Osteocyte (in vitro differentiated cells): Measurements from ENCODE around the gene KCNF1. TPM values are rescaled to one million over a fixed set of nuclear protein-coding genes. Genes with fewer than 3 reads are reported as not detected.
"Not testable (repeated sequence)": the region's sequence is repeated elsewhere in the genome, so short reads cannot be mapped to it uniquely, and the experiment has no call there.

Experiments used
- DNase-seq: peaks from one replicate; pipeline ENCODE4 v3.0.0; 2021; ENCODE audit warnings: mixed read lengths; ENCODE audit not compliant: unreplicated experiment; ENCODE audit errors: extremely low spot score
- H3K27ac Mint-ChIP-seq: one replicate; pipeline ENCODE4 v1.8.0; 2021; ENCODE audit warnings: mild to moderate bottlenecking, mixed read lengths; ENCODE audit not compliant: unreplicated experiment
- H3K27me3 Mint-ChIP-seq: one replicate; pipeline ENCODE4 v1.8.0; 2021; ENCODE audit warnings: mixed read lengths; ENCODE audit not compliant: unreplicated experiment
- H3K36me3 Mint-ChIP-seq: one replicate; pipeline ENCODE4 v1.8.0; 2021; ENCODE audit warnings: mixed read lengths; ENCODE audit not compliant: unreplicated experiment
- H3K4me1 Mint-ChIP-seq: one replicate; pipeline ENCODE4 v1.8.0; 2021; ENCODE audit warnings: mixed read lengths; ENCODE audit not compliant: unreplicated experiment
- H3K4me3 Mint-ChIP-seq: one replicate; pipeline ENCODE4 v1.8.0; 2021; ENCODE audit warnings: mild to moderate bottlenecking, moderate library complexity, mixed read lengths; ENCODE audit not compliant: unreplicated experiment
- H3K9me3 Mint-ChIP-seq: one replicate; pipeline ENCODE4 v1.8.0; 2021; ENCODE audit warnings: mixed read lengths; ENCODE audit not compliant: unreplicated experiment
- CTCF ChIP-seq: fragments of 200-600 bp; sonication (generic); IDR thresholded peaks from 2 replicates; pipeline ENCODE4 v1.5.0; 2021; ENCODE audit warnings: antibody characterized with exemption, mild to moderate bottlenecking, moderate library complexity
- total RNA-seq: library from RNA; stranded (reverse); gene quantifications from 2 replicates; pipeline ENCODE4 v1.2.1, GENCODE V29; 2021

KCNF1 gene
- total RNA-seq, 1 donor from 2014 or later = not detected

- peaks cover 10% of the 10 kb centered on the region for H3K27me3 Mint-ChIP-seq
- no peak for TF ChIP-seq CTCF
- DNase-seq = no peak
- H3K9me3 Mint-ChIP-seq = no peaks in the 10 kb centered on the region
- H3K4me1 Mint-ChIP-seq = peaks cover 2% of the 10 kb centered on the region
- no peak overlapping the region for H3K27ac Mint-ChIP-seq
- H3K36me3 Mint-ChIP-seq = no peaks in the 10 kb centered on the region
- no peak overlapping the region for H3K4me3 Mint-ChIP-seq
Measured at GRCh38 chr2:10956006-10956790, 44.5 kb downstream of the KCNF1 start.

- Mint-ChIP-seq H3K27me3 (peaks cover 10% of the 10 kb centered on the region), H3K4me1 (peaks cover 2% of the 10 kb centered on the region), H3K4me3 (no peak overlapping the region), H3K27ac (no peak overlapping the region), H3K36me3 (no peaks in the 10 kb centered on the region), H3K9me3 (no peaks in the 10 kb centered on the region)
- TF ChIP-seq CTCF = no peak
- DNase-seq = no peak
Measured at GRCh38 chr2:10957391-10957790, 45.7 kb downstream of the KCNF1 start.

GRCh38 chr2:10958452-10958851 lies 46.7 kb downstream of the KCNF1 start:
- not testable (repeated sequence) for H3K27ac Mint-ChIP-seq, H3K4me3 Mint-ChIP-seq, DNase-seq, H3K9me3 Mint-ChIP-seq, H3K4me1 Mint-ChIP-seq, H3K36me3 Mint-ChIP-seq
- peaks cover 12% of the 10 kb centered on the region for H3K27me3 Mint-ChIP-seq

GRCh38 chr2:10960606-10961489 lies 49.1 kb downstream of the KCNF1 start:
- H3K4me1 Mint-ChIP-seq = peaks cover 10% of the 10 kb centered on the region
- no peak for DNase-seq

GRCh38 chr2:10961490-10961875 lies 49.7 kb downstream of the KCNF1 start:
- H3K4me3 Mint-ChIP-seq = no peak overlapping the region
- H3K27me3 Mint-ChIP-seq = peaks cover 18% of the 10 kb centered on the region
- no peaks in the 10 kb centered on the region for H3K36me3 Mint-ChIP-seq
- H3K9me3 Mint-ChIP-seq = peaks cover 3% of the 10 kb centered on the region
- no peak for DNase-seq
- H3K4me1 Mint-ChIP-seq = peaks cover 10% of the 10 kb centered on the region
- TF ChIP-seq CTCF = no peak
- H3K27ac Mint-ChIP-seq = no peak overlapping the region

More at GRCh38 chr2:10960606-10961489, 49.1 kb downstream of the KCNF1 start:
- TF ChIP-seq CTCF = no peak
- H3K9me3 Mint-ChIP-seq = peaks cover 3% of the 10 kb centered on the region
- H3K27ac Mint-ChIP-seq = no peak overlapping the region
- peaks cover 18% of the 10 kb centered on the region for H3K27me3 Mint-ChIP-seq
- no peaks in the 10 kb centered on the region for H3K36me3 Mint-ChIP-seq
- H3K4me3 Mint-ChIP-seq = no peak overlapping the region
